IPS-18a (cell line): Measurements from ENCODE around the gene IL15RA.
"Not testable (repeated sequence)": the region's sequence is repeated elsewhere in the genome, so short reads cannot be mapped to it uniquely, and the experiment has no call there.

Experiments used
- H3K27ac ChIP-seq: one replicate; pipeline ENCODE4 v1.5.1; 2013; ENCODE audit warnings: low read length
- H3K27me3 ChIP-seq: one replicate; pipeline ENCODE4 v1.6.1; 2013; ENCODE audit warnings: mild to moderate bottlenecking, low read length; ENCODE audit not compliant: control insufficient read depth, insufficient read depth
- H3K36me3 ChIP-seq: one replicate; pipeline ENCODE4 v1.6.1; 2013; ENCODE audit warnings: low read depth, low read length; ENCODE audit not compliant: control insufficient read depth
- H3K4me1 ChIP-seq: one replicate; pipeline ENCODE4 v1.6.1; 2013; ENCODE audit warnings: low read depth, low read length; ENCODE audit not compliant: control insufficient read depth
- H3K4me3 ChIP-seq: one replicate; pipeline ENCODE4 v1.5.1; 2013; ENCODE audit warnings: low read length
- H3K9ac ChIP-seq: one replicate; pipeline ENCODE4 v1.6.1; 2013; ENCODE audit warnings: mild to moderate bottlenecking, low read length, moderate library complexity
- H3K9me3 ChIP-seq: one replicate; pipeline ENCODE4 v1.6.1; 2013; ENCODE audit warnings: low read depth, low read length; ENCODE audit not compliant: control insufficient read depth

Gene IL15RA

DNA sequence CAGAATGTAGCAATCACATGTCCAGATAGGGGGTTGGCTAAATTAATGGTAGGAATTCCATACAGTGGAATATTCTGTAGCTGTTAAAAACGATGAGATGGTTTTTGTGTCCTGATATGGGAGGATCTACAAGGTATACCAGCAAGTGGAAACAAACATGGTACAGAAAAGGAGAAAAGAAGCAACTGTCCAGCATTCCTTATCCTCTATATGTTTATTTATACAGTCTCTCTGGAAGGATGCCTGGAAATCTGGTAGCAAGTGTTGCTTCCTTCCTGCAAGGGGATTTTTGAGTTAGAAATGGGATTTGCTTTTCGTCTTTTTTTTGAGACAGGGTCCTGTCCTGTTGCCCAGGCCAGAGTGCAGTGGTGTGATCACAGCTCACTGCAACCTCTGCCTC, 19.3 kb downstream of the IL15RA start:
- no peak overlapping the region for H3K4me3 ChIP-seq

DNA sequence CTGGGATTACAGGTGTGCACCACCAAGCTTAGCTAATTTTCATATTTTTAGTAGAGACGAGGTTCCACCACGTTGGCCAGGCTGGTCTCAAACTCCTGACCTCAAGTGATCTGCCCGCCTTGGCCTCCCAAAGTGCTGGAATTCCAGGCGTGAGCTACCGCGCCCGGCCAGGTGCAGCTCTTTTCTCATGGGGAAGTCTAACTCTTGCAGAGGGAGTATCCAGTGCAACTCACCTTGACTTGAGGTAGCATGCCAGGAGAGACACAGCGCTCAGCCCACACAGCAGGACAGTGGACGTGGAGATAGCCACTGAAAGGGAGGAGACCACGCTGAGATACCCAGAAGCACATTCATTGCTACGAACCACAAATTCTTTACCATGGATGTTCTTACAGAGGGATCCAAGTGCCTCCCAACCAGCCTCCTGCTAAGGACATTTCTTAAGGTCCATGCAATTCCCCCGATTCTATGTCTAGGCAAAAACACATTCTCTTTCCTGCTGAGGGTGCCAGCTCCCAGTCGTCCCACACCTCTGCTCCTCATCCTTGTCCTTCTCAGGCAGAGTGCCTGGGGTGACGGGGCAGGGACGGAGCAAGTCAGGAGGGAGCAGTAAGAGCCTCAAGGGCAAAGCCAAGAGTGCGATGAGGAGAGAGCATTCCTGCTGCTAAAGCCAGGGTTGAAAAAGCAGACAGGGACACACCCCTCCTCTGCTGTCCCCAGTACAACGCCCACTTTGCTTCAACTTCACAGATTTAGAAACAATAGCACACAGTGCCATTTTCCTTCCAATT, 21.0 kb downstream of the IL15RA start:
- Histone ChIP-seq H3K9ac (no peak overlapping the region), H3K36me3 (no peaks in the 10 kb centered on the region), H3K27me3 (no peaks in the 10 kb centered on the region), H3K27ac (no peak overlapping the region), H3K9me3 (no peaks in the 10 kb centered on the region), H3K4me3 (no peak overlapping the region), H3K4me1 (peaks cover 3% of the 10 kb centered on the region)

More for the DNA sequence above, 19.3 kb downstream of the IL15RA start:
- H3K9me3 ChIP-seq, result no peaks in the 10 kb centered on the region
- no peak overlapping the region for H3K9ac ChIP-seq
- H3K27me3 ChIP-seq, result no peaks in the 10 kb centered on the region
- H3K36me3 ChIP-seq, result no peaks in the 10 kb centered on the region
- H3K4me1 ChIP-seq, result no peaks in the 10 kb centered on the region
- H3K27ac ChIP-seq, result no peak overlapping the region

DNA sequence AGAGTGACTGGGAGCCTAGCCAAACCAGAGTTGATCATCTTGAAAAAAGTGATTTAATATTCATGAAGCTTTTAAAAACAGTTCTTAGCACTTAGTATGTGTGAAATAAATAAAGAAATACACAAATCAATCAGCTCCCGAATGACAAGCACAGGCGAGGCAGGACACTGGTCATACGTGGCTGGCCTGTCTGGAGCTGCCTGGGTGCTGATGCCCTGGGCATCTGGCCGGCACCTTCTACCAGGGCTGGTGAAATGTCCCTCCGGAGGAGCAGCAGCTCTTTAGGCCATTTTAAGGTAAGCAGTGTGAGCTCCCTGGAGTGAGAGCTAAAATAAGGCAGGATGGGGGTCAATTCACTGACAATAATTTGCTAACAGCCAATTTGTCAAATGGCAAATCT, 23.7 kb downstream of the IL15RA start:
- no peaks in the 10 kb centered on the region for H3K9me3 ChIP-seq
- no peak overlapping the region for H3K9ac ChIP-seq
- no peak overlapping the region for H3K27ac ChIP-seq
- H3K4me3 ChIP-seq, result no peak overlapping the region
- no peaks in the 10 kb centered on the region for H3K36me3 ChIP-seq
- H3K4me1 ChIP-seq, result peaks cover 3% of the 10 kb centered on the region
- H3K27me3 ChIP-seq, result no peaks in the 10 kb centered on the region

DNA sequence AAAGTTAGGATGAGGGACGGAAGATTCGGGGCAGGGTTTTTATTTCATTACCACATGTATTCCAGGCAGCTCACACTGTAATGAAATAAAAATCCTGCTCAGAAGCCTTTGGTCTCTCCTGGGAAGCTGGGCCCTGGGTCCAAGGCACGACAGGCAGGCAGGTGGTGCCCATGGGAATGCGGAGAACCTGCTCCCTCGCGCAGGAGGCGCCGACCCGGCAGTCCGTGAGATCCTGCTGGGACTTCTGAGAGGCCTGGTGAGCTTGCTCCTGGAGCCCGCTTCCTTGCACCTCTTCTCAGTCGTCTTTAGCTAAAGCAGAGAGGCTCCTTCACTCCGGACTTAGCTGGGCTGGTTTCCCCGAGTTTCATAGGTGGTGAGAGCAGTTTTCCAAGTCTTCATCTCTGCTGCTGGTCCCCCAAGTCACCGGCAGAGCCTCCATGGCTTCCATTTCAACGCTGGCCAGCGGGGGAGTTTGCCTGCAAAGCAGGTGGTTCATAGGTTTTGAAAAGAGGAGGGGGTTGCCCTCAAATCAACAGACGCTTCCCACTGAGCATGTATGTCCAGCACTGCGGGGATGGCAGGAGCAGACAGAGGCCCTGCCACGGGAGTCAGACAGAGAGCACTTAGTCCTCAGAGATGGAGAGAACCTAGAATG, 24.5 kb downstream of the IL15RA start:
- Histone ChIP-seq H3K9me3 (no peaks in the 10 kb centered on the region), H3K27me3 (no peaks in the 10 kb centered on the region), H3K4me3 (no peak overlapping the region), H3K36me3 (no peaks in the 10 kb centered on the region), H3K9ac (no peak overlapping the region), H3K4me1 (peaks cover 3% of the 10 kb centered on the region), H3K27ac (no peak overlapping the region)

DNA sequence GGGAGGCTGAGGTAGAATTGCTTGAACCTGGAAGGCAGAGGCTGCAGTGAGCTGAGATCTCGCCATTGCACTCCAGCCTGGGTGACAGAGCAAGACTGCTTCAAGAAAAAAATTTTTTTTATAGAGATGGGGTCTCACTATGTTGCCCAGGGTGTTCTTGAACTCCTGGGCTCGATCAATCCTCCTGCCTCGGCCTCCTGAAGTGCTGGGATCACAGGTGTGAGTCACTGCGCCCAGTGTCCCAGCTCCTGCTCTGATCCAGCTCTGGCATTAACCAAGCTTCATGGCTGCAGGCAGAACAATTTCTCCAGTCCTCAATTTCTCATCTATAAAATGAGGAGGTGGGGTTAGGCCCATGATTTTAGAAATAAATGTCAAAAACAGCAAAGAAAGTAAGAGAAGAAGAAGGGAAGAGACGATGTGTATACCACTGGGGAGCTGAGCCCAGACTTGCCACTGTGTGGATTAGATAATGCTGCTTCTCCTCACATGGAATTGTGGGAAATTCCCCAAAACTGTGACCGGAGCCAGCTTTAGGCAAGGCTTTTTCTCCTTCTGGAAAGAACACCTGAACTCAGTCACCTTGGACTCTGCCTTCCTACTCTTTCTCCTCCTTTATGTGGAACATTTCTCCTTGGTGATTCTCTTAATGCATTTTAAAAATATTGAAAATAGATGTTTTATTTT, 25.5 kb downstream of the IL15RA start:
- H3K9me3 ChIP-seq, result no peaks in the 10 kb centered on the region
- no peak overlapping the region for H3K4me3 ChIP-seq

DNA sequence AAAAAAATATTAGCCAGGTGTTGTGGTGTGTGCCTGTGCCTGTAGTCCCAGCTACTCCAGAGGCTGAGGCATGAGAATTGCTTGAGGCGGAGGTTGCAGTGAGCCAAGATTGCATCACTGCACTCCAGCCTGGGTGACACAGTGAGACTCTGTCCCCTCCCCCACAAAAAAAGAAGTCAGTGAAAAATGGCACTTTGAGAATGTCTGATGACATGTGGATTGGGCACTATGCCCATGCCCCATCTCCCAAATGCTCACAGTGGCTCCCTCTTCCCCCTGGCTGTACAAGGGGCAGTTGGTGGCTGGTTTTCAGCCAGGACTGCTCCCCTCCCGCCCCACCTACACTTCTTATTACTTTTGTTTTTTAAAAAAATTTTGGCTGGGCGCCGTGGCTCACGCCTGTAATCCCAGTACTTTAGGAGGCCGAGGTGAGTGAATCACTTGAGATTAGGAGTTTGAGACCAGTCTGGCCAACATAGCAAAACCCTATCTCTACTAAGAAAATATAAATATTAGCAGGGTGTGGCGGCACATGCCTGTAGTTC, 26.1 kb downstream of the IL15RA start:
- H3K27me3 ChIP-seq, result no peaks in the 10 kb centered on the region
- peaks cover 3% of the 10 kb centered on the region for H3K4me1 ChIP-seq
- H3K9me3 ChIP-seq, result no peaks in the 10 kb centered on the region
- no peak overlapping the region for H3K27ac ChIP-seq
- no peak overlapping the region for H3K9ac ChIP-seq
- no peaks in the 10 kb centered on the region for H3K36me3 ChIP-seq
- no peak overlapping the region for H3K4me3 ChIP-seq

More for the DNA sequence above, 25.5 kb downstream of the IL15RA start:
- Histone ChIP-seq H3K4me1 (peaks cover 3% of the 10 kb centered on the region), H3K27me3 (no peaks in the 10 kb centered on the region), H3K27ac (no peak overlapping the region), H3K9ac (no peak overlapping the region), H3K36me3 (no peaks in the 10 kb centered on the region)

DNA sequence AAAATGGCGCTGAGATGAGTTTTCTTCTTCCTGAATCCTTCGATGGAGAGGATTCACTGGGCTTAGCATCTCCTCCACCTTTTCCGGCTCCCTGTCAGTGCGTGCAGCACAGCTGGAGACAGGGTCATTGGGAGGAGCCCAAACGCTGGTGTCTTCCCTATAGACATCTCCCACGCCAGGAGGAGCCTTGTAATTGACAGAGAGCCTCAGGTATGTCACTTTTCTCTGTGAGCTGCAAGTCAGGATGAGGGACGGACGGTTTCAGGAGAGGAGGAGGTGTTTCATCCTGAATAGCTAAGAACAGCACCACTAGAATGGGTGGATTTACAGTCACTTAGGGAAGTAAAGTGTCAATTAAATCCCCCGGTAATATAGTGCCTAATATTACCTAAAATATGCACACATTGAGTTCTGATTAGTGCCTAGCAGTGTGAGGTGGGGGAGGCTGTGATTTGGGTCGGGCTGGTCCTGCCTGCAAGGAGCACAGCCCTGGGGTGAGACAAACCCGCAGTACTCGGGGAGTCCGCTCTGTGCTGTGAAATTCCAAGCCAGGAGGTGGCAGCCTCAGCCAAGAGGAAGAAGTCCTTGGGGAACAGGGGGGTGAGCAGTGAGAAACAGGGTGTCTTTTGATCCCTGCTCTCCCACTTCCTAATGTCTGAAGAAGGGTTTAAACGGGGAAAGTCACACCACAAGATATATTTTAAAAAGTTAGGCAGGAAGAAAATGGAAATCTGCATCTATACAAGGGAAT, 28.2 kb downstream of the IL15RA start:
- H3K4me3 ChIP-seq, result no peak overlapping the region
- no peaks in the 10 kb centered on the region for H3K36me3 ChIP-seq
- H3K4me1 ChIP-seq, result peaks cover 19% of the 10 kb centered on the region
- H3K9ac ChIP-seq, result no peak overlapping the region
- no peaks in the 10 kb centered on the region for H3K27me3 ChIP-seq
- H3K9me3 ChIP-seq, result no peaks in the 10 kb centered on the region
- H3K27ac ChIP-seq, result no peak overlapping the region

DNA sequence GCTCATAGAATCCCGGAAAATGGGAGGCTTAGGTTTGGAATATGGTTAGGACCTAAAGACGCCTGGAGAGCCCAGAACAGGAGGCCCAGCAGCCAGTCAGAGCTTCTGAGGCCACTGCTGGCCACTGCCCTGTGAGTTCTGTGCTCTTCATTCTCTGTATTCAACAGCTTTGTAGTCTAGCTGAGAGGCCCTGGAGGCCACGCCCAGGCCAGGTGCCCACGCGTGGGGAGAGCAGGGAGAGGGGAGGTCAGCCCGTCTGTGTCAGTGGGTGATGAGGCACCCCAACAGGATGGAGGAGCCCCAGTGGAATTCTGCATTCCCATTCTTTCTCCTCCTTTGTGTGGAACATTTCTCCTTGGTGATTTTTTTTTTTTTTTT, 29.1 kb downstream of the IL15RA start:
- Histone ChIP-seq H3K9me3 (no peaks in the 10 kb centered on the region), H3K36me3 (no peaks in the 10 kb centered on the region), H3K4me3 (no peak overlapping the region), H3K27ac (no peak overlapping the region), H3K9ac (no peak overlapping the region), H3K4me1 (peaks cover 19% of the 10 kb centered on the region), H3K27me3 (no peaks in the 10 kb centered on the region)

DNA sequence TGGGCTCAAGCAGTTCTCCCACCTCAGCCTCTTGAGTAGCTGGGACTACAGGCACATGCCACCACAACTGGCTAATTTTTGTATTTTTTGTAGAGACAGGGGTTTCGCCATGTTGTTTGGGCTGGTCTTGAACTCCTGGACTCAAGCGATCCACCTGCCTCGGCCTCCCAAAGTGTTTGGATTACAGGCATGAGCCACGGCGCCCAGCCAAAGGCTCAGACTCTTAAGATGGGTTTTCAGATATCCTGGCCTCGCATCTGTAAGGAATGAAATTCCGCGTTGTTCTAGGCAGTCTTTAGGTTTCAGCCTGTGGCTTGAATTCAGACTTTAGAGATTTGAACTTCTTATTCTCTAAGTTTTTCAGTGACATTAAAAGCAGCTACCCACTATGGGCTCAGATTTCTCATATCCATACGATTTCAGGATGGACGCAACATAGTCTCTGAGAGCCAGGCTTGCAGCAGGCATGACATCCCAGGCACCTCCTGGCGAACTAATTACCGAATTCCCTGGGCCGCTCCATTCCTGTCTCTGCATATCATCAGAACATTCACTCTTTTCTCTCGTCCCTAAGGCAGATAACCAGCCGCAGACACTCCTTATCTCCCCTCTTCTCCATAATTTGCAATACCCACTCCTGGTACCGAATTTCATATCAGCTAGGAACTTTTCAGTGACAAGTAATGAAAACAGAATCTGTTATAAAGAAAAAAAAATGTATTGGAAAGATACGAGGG, 29.7 kb downstream of the IL15RA start:
- Histone ChIP-seq H3K4me3 (no peak overlapping the region), H3K9me3 (no peaks in the 10 kb centered on the region), H3K4me1 (peaks cover 15% of the 10 kb centered on the region), H3K9ac (no peak overlapping the region), H3K27ac (no peak overlapping the region), H3K36me3 (no peaks in the 10 kb centered on the region), H3K27me3 (no peaks in the 10 kb centered on the region)

DNA sequence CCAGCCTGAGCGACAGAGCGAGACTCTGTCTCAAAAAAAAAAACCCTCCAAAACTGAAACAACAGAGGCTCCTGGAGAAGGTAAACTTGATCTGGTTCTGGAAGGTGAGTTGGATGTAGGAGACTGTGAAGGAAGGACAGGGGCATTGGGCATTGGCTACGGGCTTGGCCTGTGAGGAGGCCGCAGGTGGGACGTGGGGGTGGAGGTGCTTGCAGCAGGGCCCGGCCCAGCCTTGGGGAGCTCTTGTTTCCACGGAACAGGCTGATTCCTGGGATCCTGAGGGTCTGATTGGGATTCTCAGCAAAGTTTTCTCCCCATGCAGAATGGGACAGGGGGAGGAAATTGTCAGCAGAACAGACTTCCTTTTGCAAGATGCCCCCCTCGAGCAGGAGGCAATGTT, 30.6 kb downstream of the IL15RA start:
- no peaks in the 10 kb centered on the region for H3K36me3 ChIP-seq
- H3K9me3 ChIP-seq, result no peaks in the 10 kb centered on the region
- H3K4me3 ChIP-seq, result no peak overlapping the region
- no peaks in the 10 kb centered on the region for H3K27me3 ChIP-seq
- no peak overlapping the region for H3K27ac ChIP-seq
- peaks cover 15% of the 10 kb centered on the region for H3K4me1 ChIP-seq
- no peak overlapping the region for H3K9ac ChIP-seq

DNA sequence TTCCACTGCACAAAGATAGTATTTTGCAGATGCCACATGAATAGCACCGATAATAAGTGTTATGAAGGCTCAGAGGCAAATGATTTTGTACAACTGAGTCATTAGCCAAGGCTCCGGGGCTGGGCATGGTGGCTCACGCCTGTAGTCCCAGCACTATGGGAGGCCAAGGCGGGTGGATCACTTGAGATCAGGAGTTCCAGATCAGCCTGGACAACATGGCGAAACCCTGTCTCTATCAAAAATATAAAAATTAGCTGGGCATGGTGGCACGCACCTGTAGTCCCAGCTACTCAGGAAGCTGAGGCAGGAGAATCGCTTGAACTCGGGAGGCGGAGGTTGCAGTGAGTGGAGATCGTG, 30.9 kb downstream of the IL15RA start:
- not testable (repeated sequence) for H3K4me3 ChIP-seq, H3K9ac ChIP-seq, H3K36me3 ChIP-seq, H3K27me3 ChIP-seq, H3K27ac ChIP-seq, H3K9me3 ChIP-seq
- H3K4me1 ChIP-seq, result peaks cover 15% of the 10 kb centered on the region
